Panc1 (cell line): ENCODE data around the gene NFKBIZ. TPM values are rescaled to one million over a fixed set of nuclear protein-coding genes. Genes with fewer than 3 reads are reported as not detected.

ENCODE experiments used
- ATAC-seq: fragments of 200-7000 bp; cut with Tn5 transposase; 2 replicates; pipeline ENCODE4 v1.9.1; 2020; ENCODE audit warnings: mild to moderate bottlenecking, moderate library complexity
- BruUV-seq: library from RNA; stranded (reverse); fragments of 400-500 nt; replicated peaks from 2 replicates; lab custom pipeline; 2021; lab: Mats Ljungman, UMichigan
- CTCF ChIA-PET: fragments of 300-600 bp; sonication (Branson Sonifier 250); formaldehyde crosslinking; loops from one replicate; lab custom pipeline; 2022; ENCODE audit warnings: antibody characterized with exemption; lab: Charles Lee
- POLR2A ChIA-PET: fragments of 300-600 bp; sonication (Branson Sonifier 250); formaldehyde crosslinking; loops from one replicate; lab custom pipeline; 2022; ENCODE audit warnings: antibody characterized with exemption; lab: Charles Lee
- DNase-seq: peaks from one replicate; pipeline ENCODE4 v3.0.0-alpha.2; 2010; ENCODE audit warnings: low read depth, low spot score
- H3K27ac ChIP-seq: 2 replicates; pipeline ENCODE4 v1.5.1; 2011; ENCODE audit warnings: mild to moderate bottlenecking, low read length, inconsistent platforms
- H3K27me3 ChIP-seq: fragments of 200-500 bp; sonication (Bioruptor generic); 2 replicates; pipeline ENCODE4 v1.6.0; 2014; ENCODE audit warnings: low read length, inconsistent platforms; ENCODE audit not compliant: control insufficient read depth, insufficient read depth
- H3K36me3 ChIP-seq: fragments of 200-500 bp; sonication (Bioruptor generic); 2 replicates; pipeline ENCODE4 v1.5.1; 2014; ENCODE audit warnings: inconsistent platforms, mild to moderate bottlenecking, low read length, moderate library complexity; ENCODE audit not compliant: control insufficient read depth, insufficient read depth
- H3K4me1 ChIP-seq: 2 replicates; pipeline ENCODE4 v1.5.1; 2011; ENCODE audit warnings: inconsistent platforms, mild to moderate bottlenecking, low read length, moderate library complexity; ENCODE audit not compliant: control insufficient read depth, insufficient read depth
- H3K4me3 ChIP-seq, 2 experiments: 2 replicates each; pipeline ENCODE4 v1.5.1; 2011 to 2012; ENCODE audit warnings: low read depth in 2 of 2, low read length in 2 of 2, mild to moderate bottlenecking in 2 of 2, inconsistent platforms in 1 of 2, moderate library complexity in 1 of 2
- H3K9me3 ChIP-seq: fragments of 200-500 bp; sonication (Bioruptor generic); 2 replicates; pipeline ENCODE4 v1.5.1; 2014; ENCODE audit warnings: low read depth, mild to moderate bottlenecking, inconsistent platforms, low read length, moderate library complexity; ENCODE audit not compliant: control insufficient read depth, insufficient read depth
- CTCF ChIP-seq: fragments of 450-650 bp; IDR thresholded peaks from 2 replicates; pipeline ENCODE4 v1.5.1; 2017; ENCODE audit warnings: mild to moderate bottlenecking
- POLR2AphosphoS5 ChIP-seq: IDR thresholded peaks from 2 replicates; pipeline ENCODE4 v1.6.1; 2012; ENCODE audit warnings: mild to moderate bottlenecking, low read depth, low read length, moderate library complexity
- REST ChIP-seq, 2 experiments: IDR thresholded peaks; 2 replicates each; pipeline ENCODE4 v1.6.1; 2011 to 2012; ENCODE audit warnings: low read depth in 2 of 2, control low read depth in 1 of 2, low read length in 1 of 2, mild to moderate bottlenecking in 1 of 2, moderate library complexity in 1 of 2; ENCODE audit not compliant: insufficient read depth in 1 of 2
- SIN3A ChIP-seq: IDR thresholded peaks from 2 replicates; pipeline ENCODE4 v1.6.1; 2012; ENCODE audit warnings: low read depth, mild to moderate bottlenecking, low read length, moderate library complexity, borderline replicate concordance; ENCODE audit not compliant: insufficient read depth
- TCF7L2 ChIP-seq: IDR thresholded peaks from 2 replicates; pipeline ENCODE4 v1.6.1; 2011; ENCODE audit warnings: mild to moderate bottlenecking, low read depth, low read length, inconsistent platforms
- in situ Hi-C: cut with HindIII; loops from 2 replicates; pipeline ENCODE4 v1.10.0; 2016; ENCODE audit warnings: low sequenced_read_pairs, low pct_unique_long_range_greater_than_20kb
- intact Hi-C: fragments of 100-400 bp; cut with micrococcal nuclease; formaldehyde crosslinking; loops from one replicate; pipeline ENCODE4 v1.10.0; 2022; ENCODE audit not compliant: unreplicated experiment
- total RNA-seq: library from RNA; stranded (reverse); gene quantifications from one replicate; pipeline ENCODE4 v1.2.1, GENCODE V29; 2021; ENCODE audit not compliant: unreplicated experiment

The NFKBIZ gene
- total RNA-seq, 1 experiment from 2014 or later = 17.4 TPM

GRCh38 chr3:101853982-101854381 lies 4.7 kb downstream of the NFKBIZ start:
- peaks cover 63% of the 10 kb centered on the region for H3K36me3 ChIP-seq

GRCh38 chr3:101854608-101855304 lies 5.4 kb downstream of the NFKBIZ start:
- intact Hi-C loops = no loop called here
- Histone ChIP-seq H3K27ac (no peak overlapping the region), H3K27me3 (no peaks in the 10 kb centered on the region), H3K4me1 (peaks cover 7% of the 10 kb centered on the region), H3K36me3 (peaks cover 70% of the 10 kb centered on the region), H3K9me3 (no peaks in the 10 kb centered on the region), H3K4me3 (peak overlapping the region in 1 of 2 experiments; percentile 21; a peak in 1 of 4 replicates)
- in situ Hi-C loops = no loop called here
- DNase-seq = no peak
- no peak for ATAC-seq
- ChIA-PET POLR2A (no interaction called here), CTCF (interaction anchor here (0.5 to 0.6 kb wide), 2 partner anchors 50 to 154 kb away, joined by 3 to 9 read pairs; no protein-coding TSS in a partner anchor)
- BruUV-seq = no TSS peak
- no peak for TF ChIP-seq POLR2AphosphoS5
- no peak for TF ChIP-seq CTCF
- no peak for TF ChIP-seq REST (IDR thresholded peaks at IDR 0.05; ENCODE audit: insufficient read depth in 1 of 2, low read depth in 2 of 2, low read length in 1 of 2)
- TF ChIP-seq SIN3A = no peak
- no peak for TF ChIP-seq TCF7L2

More at GRCh38 chr3:101853982-101854381, 4.7 kb downstream of the NFKBIZ start:
- POLR2A ChIA-PET = no interaction called here
- Histone ChIP-seq H3K4me1 (peaks cover 7% of the 10 kb centered on the region), H3K4me3 (peak overlapping the region in 1 of 2 experiments; percentile 33; a peak in 2 of 4 replicates), H3K27me3 (no peaks in the 10 kb centered on the region), H3K9me3 (no peaks in the 10 kb centered on the region), H3K27ac (no peak overlapping the region)
- no TSS peak for BruUV-seq
- TF ChIP-seq CTCF (no peak), TCF7L2 (no peak)
- in situ Hi-C loops = no loop called here
- DNase-seq (no peak), ATAC-seq (no peak)
- intact Hi-C loops = no loop called here
- CTCF ChIA-PET = interaction anchor here (0.5 kb wide), 1 partner anchor 51 kb away, joined by 3 read pairs; no protein-coding TSS in a partner anchor
